Fibroblast of lung (primary cell): ENCODE measurements around the gene COL4A1. TPM values are rescaled to one million over a fixed set of nuclear protein-coding genes. Genes with fewer than 3 reads are reported as not detected.

Source experiments
- DNase-seq, 2 donors: peaks; one replicate each; pipeline versions ENCODE4 v3.0.0 to v3.0.0-alpha.2; 2010; ENCODE audit warnings: low read depth in 2 of 2
- H2AFZ ChIP-seq: 2 replicates; pipeline ENCODE4 v1.5.1; 2012; ENCODE audit warnings: low read length, control low read depth, inconsistent platforms
- H3K27ac ChIP-seq: 2 replicates; pipeline ENCODE4 v1.5.1; 2011; ENCODE audit warnings: low read length, control low read depth; ENCODE audit not compliant: insufficient read depth
- H3K27me3 ChIP-seq: 2 replicates; pipeline ENCODE4 v1.5.1; 2011; ENCODE audit warnings: mild to moderate bottlenecking, low read length; ENCODE audit not compliant: control insufficient read depth, insufficient read depth
- H3K36me3 ChIP-seq: 2 replicates; pipeline ENCODE4 v1.5.1; 2011; ENCODE audit warnings: low read length; ENCODE audit not compliant: control insufficient read depth, insufficient read depth
- H3K4me1 ChIP-seq: 2 replicates; pipeline ENCODE4 v1.5.1; 2011; ENCODE audit warnings: low read length; ENCODE audit not compliant: control insufficient read depth, insufficient read depth; ENCODE audit errors: extremely low read depth
- H3K4me2 ChIP-seq: 2 replicates; pipeline ENCODE4 v1.5.1; 2011; ENCODE audit warnings: low read length, control low read depth; ENCODE audit not compliant: insufficient read depth; ENCODE audit errors: extremely low read depth
- H3K4me3 ChIP-seq, 4 experiments: fragments of 200-600 bp in 1 of 4; sonication (generic) in 1 of 4; replicated peaks in 1 of 4; 2 replicates each; pipeline ENCODE4 v1.5.1; 2011 to 2016; ENCODE audit warnings: low read length in 4 of 4, low read depth in 3 of 4, mild to moderate bottlenecking in 3 of 4, control low read depth in 2 of 4, inconsistent platforms in 1 of 4, mixed read lengths in 1 of 4; ENCODE audit not compliant: insufficient read depth in 1 of 4; ENCODE audit errors: control extremely low read depth in 1 of 4
- H3K79me2 ChIP-seq: 2 replicates; pipeline ENCODE4 v1.5.1; 2012; ENCODE audit warnings: mild to moderate bottlenecking, low read length, inconsistent platforms; ENCODE audit not compliant: control insufficient read depth, insufficient read depth
- H3K9ac ChIP-seq: 2 replicates; pipeline ENCODE4 v1.5.1; 2011; ENCODE audit warnings: mild to moderate bottlenecking, low read length, control low read depth; ENCODE audit not compliant: insufficient read depth
- H3K9me3 ChIP-seq: 2 replicates; pipeline ENCODE4 v1.5.1; 2012; ENCODE audit warnings: low read depth, low read length; ENCODE audit not compliant: control insufficient read depth, insufficient read depth
- H4K20me1 ChIP-seq: 2 replicates; pipeline ENCODE4 v1.5.1; 2011; ENCODE audit warnings: low read length; ENCODE audit not compliant: control insufficient read depth, insufficient read depth; ENCODE audit errors: extremely low read depth
- EZH2 ChIP-seq: IDR thresholded peaks from 2 replicates; pipeline ENCODE4 v1.5.1; 2012; ENCODE audit warnings: low read length, control low read depth, mild to moderate bottlenecking; ENCODE audit errors: missing control alignments
- polyA plus RNA-seq, 2 donors: library from polyadenylated mRNA; depleted of rRNA in 1 of 2; stranded (reverse) in 1 of 2; unstranded in 1 of 2; fragments of >200 nt; gene quantifications; 2 replicates each; pipeline ENCODE4 v1.2.1, GENCODE V29; 2011 to 2012; ENCODE audit warnings: missing spikeins in 1 of 2
- total RNA-seq: library from RNA; depleted of rRNA; stranded (reverse); fragments of >200 nt; gene quantifications from 2 replicates; pipeline ENCODE4 v1.2.1, GENCODE V29; 2014
- TF ChIP-seq, protein P1 (sequence below), 2 donors: IDR thresholded peaks in 1 of 2; conservative IDR thresholded peaks in 1 of 2; 1 replicate in 1 of 2; 2 replicates in 1 of 2; pipeline ENCODE4 v1.5.1; 2011 to 2012; ENCODE audit warnings: low read length in 2 of 2, control low read depth in 1 of 2, inconsistent platforms in 1 of 2, low read depth in 1 of 2, mild to moderate bottlenecking in 1 of 2

Gene COL4A1
- total and polyA plus RNA-seq, 2 donors (not counting 1 experiment from before 2014, with no cell fraction given), result 34.0 to 607 TPM

DNA sequence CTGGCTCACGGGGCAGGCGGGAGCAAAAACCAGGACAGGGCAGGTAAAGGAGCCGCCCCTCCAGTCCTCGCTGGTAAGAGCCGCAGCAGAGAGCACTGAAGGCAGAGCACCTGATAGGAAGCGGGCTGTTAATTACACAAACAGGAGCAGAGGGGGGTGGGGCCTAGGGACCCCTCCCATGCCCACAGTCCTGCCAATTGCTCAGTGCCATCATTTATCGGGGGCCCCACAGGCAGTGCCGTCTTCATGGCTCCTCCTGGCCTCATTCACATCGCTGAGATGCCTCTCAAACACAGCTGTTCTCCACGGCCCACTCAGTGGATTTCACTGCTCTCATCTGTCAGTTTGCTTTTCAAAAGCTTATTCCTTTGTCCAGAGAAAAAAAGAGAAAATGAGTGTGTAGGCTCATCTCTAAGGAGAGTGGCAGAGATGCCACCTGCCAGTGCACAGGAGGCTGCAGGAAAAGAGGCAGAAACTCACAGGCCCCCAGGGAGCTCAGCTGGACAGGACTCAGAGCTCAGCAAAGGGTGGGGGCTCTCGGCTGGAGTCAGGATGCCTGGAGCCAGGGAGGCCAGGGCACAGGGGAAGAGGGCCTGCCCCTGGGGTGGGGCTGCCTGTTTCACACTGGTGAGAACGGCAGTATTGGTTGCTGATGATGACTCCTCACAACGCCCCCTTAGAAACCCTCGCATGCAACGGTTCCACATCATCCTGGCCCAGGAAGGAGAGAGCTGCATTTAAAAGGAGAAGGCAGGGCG lies 174.6 kb downstream of the COL4A1 start:
- H3K27ac ChIP-seq, result no peak overlapping the region
- H3K4me1 ChIP-seq, result peaks cover 2% of the 10 kb centered on the region
- H3K36me3 ChIP-seq, result no peaks in the 10 kb centered on the region
- no peak overlapping the region for H3K4me2 ChIP-seq
- TF ChIP-seq, protein P1, sequence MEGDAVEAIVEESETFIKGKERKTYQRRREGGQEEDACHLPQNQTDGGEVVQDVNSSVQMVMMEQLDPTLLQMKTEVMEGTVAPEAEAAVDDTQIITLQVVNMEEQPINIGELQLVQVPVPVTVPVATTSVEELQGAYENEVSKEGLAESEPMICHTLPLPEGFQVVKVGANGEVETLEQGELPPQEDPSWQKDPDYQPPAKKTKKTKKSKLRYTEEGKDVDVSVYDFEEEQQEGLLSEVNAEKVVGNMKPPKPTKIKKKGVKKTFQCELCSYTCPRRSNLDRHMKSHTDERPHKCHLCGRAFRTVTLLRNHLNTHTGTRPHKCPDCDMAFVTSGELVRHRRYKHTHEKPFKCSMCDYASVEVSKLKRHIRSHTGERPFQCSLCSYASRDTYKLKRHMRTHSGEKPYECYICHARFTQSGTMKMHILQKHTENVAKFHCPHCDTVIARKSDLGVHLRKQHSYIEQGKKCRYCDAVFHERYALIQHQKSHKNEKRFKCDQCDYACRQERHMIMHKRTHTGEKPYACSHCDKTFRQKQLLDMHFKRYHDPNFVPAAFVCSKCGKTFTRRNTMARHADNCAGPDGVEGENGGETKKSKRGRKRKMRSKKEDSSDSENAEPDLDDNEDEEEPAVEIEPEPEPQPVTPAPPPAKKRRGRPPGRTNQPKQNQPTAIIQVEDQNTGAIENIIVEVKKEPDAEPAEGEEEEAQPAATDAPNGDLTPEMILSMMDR (conservative IDR thresholded peaks at IDR 0.05 in 1 of 2, IDR thresholded peaks at IDR 0.05 in 1 of 2; ENCODE audit: low read depth in 1 of 2, low read length in 2 of 2), result no peak
- no peak for TF ChIP-seq EZH2
- no peak overlapping the region for H3K9ac ChIP-seq
- peak in 1 of 2 donors; percentile 55 for DNase-seq
- no peaks in the 10 kb centered on the region for H4K20me1 ChIP-seq
- H3K4me3 ChIP-seq, result no peak overlapping the region
- no peaks in the 10 kb centered on the region for H3K27me3 ChIP-seq
- no peaks in the 10 kb centered on the region for H3K79me2 ChIP-seq
- no peak overlapping the region for H2AFZ ChIP-seq
- no peaks in the 10 kb centered on the region for H3K9me3 ChIP-seq

DNA sequence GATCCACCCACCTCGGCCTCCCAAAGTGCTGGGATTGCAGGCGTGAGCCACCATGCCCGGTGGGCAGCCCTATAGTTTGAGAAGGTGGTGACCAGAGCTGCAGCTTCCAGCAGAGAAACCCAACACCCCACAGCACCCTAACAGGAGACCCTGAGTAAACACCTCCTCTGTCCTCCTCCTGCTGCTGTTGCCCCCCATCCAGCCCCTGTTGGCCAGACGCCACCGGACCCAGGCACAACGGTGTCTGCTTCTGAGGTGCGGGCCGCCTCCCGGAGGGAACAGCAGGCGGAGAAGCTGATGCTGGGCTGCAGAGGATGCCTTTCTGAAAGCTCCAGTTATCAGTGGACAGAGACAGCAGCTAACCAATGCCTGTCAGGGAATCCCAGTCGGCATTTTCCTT lies 175.5 kb downstream of the COL4A1 start:
- peaks cover 9% of the 10 kb centered on the region for H3K4me1 ChIP-seq
- no peak for DNase-seq
- no peaks in the 10 kb centered on the region for H3K27me3 ChIP-seq
- no peak overlapping the region for H3K4me2 ChIP-seq
- no peak for TF ChIP-seq EZH2
- TF ChIP-seq, protein P1 (conservative IDR thresholded peaks at IDR 0.05 in 1 of 2, IDR thresholded peaks at IDR 0.05 in 1 of 2; ENCODE audit: low read depth in 1 of 2, low read length in 2 of 2), result no peak
- H3K27ac ChIP-seq, result no peak overlapping the region
- H3K36me3 ChIP-seq, result no peaks in the 10 kb centered on the region
- H4K20me1 ChIP-seq, result no peaks in the 10 kb centered on the region
- H3K9ac ChIP-seq, result no peak overlapping the region
- H3K79me2 ChIP-seq, result no peaks in the 10 kb centered on the region
- no peaks in the 10 kb centered on the region for H3K9me3 ChIP-seq
- no peak overlapping the region for H2AFZ ChIP-seq
- H3K4me3 ChIP-seq, result no peak overlapping the region

DNA sequence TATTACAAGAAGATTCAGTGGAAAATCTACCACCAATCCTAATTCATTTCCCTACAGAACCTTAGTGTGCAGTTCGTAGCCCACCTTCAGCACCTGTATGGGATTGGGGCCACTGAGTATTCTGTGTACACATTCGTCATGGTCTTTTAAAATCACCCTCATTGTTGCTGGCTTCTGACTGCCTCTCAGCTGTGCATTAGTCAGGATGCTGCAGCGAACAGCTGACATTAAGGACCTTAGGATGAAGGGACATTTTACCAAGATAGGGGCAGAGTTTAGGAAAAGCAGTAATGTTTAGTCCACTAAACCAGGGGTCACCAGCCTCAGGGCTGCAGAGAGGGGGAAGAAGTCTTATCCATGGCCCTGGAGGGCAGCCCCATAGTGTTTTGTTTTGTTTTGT lies 176.5 kb downstream of the COL4A1 start:
- H3K9me3 ChIP-seq, result no peaks in the 10 kb centered on the region
- H4K20me1 ChIP-seq, result no peaks in the 10 kb centered on the region
- no peak overlapping the region for H3K4me3 ChIP-seq
- H3K27me3 ChIP-seq, result no peaks in the 10 kb centered on the region
- H3K4me1 ChIP-seq, result peaks cover 15% of the 10 kb centered on the region
- no peak overlapping the region for H3K9ac ChIP-seq
- H3K4me2 ChIP-seq, result no peak overlapping the region
- DNase-seq, result no peak
- no peak for TF ChIP-seq EZH2
- TF ChIP-seq, protein P1 (conservative IDR thresholded peaks at IDR 0.05 in 1 of 2, IDR thresholded peaks at IDR 0.05 in 1 of 2; ENCODE audit: low read depth in 1 of 2, low read length in 2 of 2), result no peak
- no peak overlapping the region for H3K27ac ChIP-seq
- H3K79me2 ChIP-seq, result no peaks in the 10 kb centered on the region
- no peak overlapping the region for H2AFZ ChIP-seq
- no peaks in the 10 kb centered on the region for H3K36me3 ChIP-seq
